ENCODE data around the gene UMPS. TPM values are rescaled to one million over a fixed set of nuclear protein-coding genes. Genes with fewer than 3 reads are reported as not detected.

UMPS gene
- total and polyA plus RNA-seq, 4 donors, result 5.3 to 16.6 (median 15.7) TPM

DNA sequence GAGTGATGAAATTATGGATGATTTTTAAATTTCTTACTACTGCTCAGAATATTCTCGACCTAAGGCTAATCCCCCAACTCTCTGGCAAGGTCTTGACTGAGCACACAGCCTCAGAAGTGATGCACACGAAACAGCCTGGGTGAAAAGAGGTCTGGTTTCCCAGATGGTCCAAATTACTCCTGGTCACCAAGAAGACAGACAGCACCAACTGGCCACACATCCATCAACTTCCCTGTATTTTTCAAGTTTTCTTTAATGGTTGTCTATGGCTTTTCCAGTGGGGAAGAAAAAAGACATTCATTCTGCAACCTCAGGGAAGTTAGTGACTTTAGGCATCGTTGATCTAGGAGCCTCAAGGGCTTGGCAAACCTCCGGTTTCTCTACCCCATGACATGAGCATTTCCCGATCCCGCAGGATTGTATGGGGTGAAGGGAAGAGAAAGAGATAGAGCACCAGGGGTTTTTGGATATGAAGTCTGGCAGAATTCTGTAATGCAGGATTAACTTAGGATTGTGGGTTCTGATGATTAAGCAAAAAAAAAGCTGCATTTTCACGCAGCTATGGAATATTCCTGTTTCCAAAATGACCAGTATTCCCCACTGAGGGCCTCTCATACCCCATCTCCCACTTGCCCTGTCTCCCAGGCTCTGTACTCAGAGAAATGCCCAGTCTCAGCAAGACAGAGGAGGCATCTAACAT is 62.2 kb downstream of the UMPS start:
- Histone ChIP-seq H3K36me3 (ENCODE audit: control insufficient read depth in 1 of 2, insufficient read depth in 2 of 2, low read length in 1 of 2) (no peaks in the 10 kb centered on the region), H3K27me3 (ENCODE audit: control insufficient read depth in 1 of 2, insufficient read depth in 2 of 2, low read length in 1 of 2) (no peaks in the 10 kb centered on the region), H3K4me1 (ENCODE audit: control insufficient read depth in 1 of 2, insufficient read depth in 2 of 2, low read length in 2 of 2) (peaks cover 2 to 10% of the 10 kb centered on the region in 2 donors), H3K27ac (ENCODE audit: low read depth in 1 of 2, low read length in 2 of 2) (peak overlapping the region; percentile 67 to 87), H3K4me3 (ENCODE audit: low read length in 2 of 2) (no peak overlapping the region), H3K9me3 (ENCODE audit: control insufficient read depth, low read length) (no peaks in the 10 kb centered on the region)
- ATAC-seq (ENCODE audit: low FRiP score) (no peak), DNase-seq (peak in 1 of 2 donors; percentile 15)
- intact Hi-C loops (cut with DNase I), result no loop called here
- WGBS, 2 donors, result 58 to 65% methylated on average over 7 of the region's 7 CpGs

GRCh38 chr3:124793054-124793739 is 62.9 kb downstream of the UMPS start:
- Histone ChIP-seq H3K9me3 (ENCODE audit: control insufficient read depth, low read length) (no peaks in the 10 kb centered on the region), H3K27me3 (ENCODE audit: control insufficient read depth in 1 of 2, insufficient read depth in 2 of 2, low read length in 1 of 2) (no peaks in the 10 kb centered on the region), H3K36me3 (ENCODE audit: control insufficient read depth in 1 of 2, insufficient read depth in 2 of 2, low read length in 1 of 2) (no peaks in the 10 kb centered on the region), H3K4me3 (ENCODE audit: low read length in 2 of 2) (no peak overlapping the region), H3K4me1 (ENCODE audit: control insufficient read depth in 1 of 2, insufficient read depth in 2 of 2, low read length in 2 of 2) (peaks cover 2 to 10% of the 10 kb centered on the region in 2 donors), H3K27ac (ENCODE audit: low read depth in 1 of 2, low read length in 2 of 2) (peak overlapping the region; percentile 67 to 74)
- ATAC-seq (ENCODE audit: low FRiP score), result no peak
- intact Hi-C loops (cut with DNase I), result no loop called here
- 47 to 54% methylated on average over 6 of the region's 6 CpGs for WGBS, 2 donors
- peak in 1 of 2 donors; percentile 11 for DNase-seq

- WGBS, 2 donors, result 93 to 97% methylated on average over 19 of the region's 19 CpGs
- Histone ChIP-seq H3K4me1 (ENCODE audit: control insufficient read depth in 1 of 2, insufficient read depth in 2 of 2, low read length in 2 of 2) (peaks cover 7 to 10% of the 10 kb centered on the region in 2 donors), H3K9me3 (ENCODE audit: control insufficient read depth, low read length) (no peaks in the 10 kb centered on the region), H3K4me3 (ENCODE audit: low read length in 2 of 2) (no peak overlapping the region), H3K27ac (ENCODE audit: low read depth in 1 of 2, low read length in 2 of 2) (no peak overlapping the region), H3K36me3 (ENCODE audit: control insufficient read depth in 1 of 2, insufficient read depth in 2 of 2, low read length in 1 of 2) (no peaks in the 10 kb centered on the region), H3K27me3 (ENCODE audit: control insufficient read depth in 1 of 2, insufficient read depth in 2 of 2, low read length in 1 of 2) (no peaks in the 10 kb centered on the region)
- DNase-seq (peak in 1 of 2 donors; percentile 72), ATAC-seq (ENCODE audit: low FRiP score) (no peak)
- intact Hi-C loops (cut with DNase I), result no loop called here
Observed at GRCh38 chr3:124796477-124796876, 66.2 kb downstream of the UMPS start.

DNA sequence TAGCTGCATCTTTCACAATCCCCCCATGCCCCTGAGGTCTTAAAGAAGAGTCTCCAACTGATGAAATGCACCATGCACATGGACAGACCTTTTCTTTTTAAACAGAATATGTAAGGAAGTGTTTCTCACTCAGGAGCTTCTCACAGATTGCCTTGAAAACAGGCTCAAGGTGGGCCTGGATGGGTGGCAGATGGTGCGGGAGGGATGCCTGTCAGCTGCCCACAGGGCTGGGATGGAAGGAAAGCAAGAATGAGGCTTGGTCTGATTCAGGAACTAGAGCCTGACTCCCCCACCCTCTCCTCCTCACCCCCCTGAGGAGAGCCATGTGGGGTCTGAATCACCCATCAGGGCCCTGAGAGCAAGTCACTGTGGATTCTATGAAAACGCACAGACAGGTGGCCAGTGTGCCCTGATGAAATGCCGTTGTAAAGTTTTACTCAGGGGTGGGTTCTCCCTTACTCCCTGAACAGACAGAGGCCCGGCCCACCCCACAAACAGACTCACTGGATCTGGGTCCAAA is 67.2 kb downstream of the UMPS start:
- peaks cover 6 to 8% of the 10 kb centered on the region in 2 donors for H3K4me1 ChIP-seq (ENCODE audit: control insufficient read depth in 1 of 2, insufficient read depth in 2 of 2, low read length in 2 of 2)
- DNase-seq (peak in 1 of 2 donors; percentile 40), ATAC-seq (ENCODE audit: low FRiP score) (no peak)
- intact Hi-C loops (cut with DNase I), result no loop called here
- H3K27me3 ChIP-seq (ENCODE audit: control insufficient read depth in 1 of 2, insufficient read depth in 2 of 2, low read length in 1 of 2), result no peaks in the 10 kb centered on the region
- no peak overlapping the region for H3K4me3 ChIP-seq (ENCODE audit: low read length in 2 of 2)
- H3K36me3 ChIP-seq (ENCODE audit: control insufficient read depth in 1 of 2, insufficient read depth in 2 of 2, low read length in 1 of 2), result no peaks in the 10 kb centered on the region
- H3K27ac ChIP-seq (ENCODE audit: low read depth in 1 of 2, low read length in 2 of 2), result no peak overlapping the region
- no peaks in the 10 kb centered on the region for H3K9me3 ChIP-seq (ENCODE audit: control insufficient read depth, low read length)
- WGBS, 2 donors, result 83 to 95% methylated on average over 4 of the region's 4 CpGs

Small RNA genes lying within 50 kb of the gene (microRNA-seq; reads per million reads assigned to microRNA genes)
- 0 reads per million in 2 donors for gene MIR544B

Other genes with a start within 250 kb of the UMPS start
- gene ITGB5, start 156.9 kb downstream of the UMPS start, total RNA-seq, result 100 to 1,000 TPM; 332 to 369 TPM
- gene ITGB5, start 156.9 kb downstream of the UMPS start, polyA plus RNA-seq, result 100 to 1,000 TPM; 101 to 251 TPM
- gene MUC13, start 204.3 kb downstream of the UMPS start, total RNA-seq, result under 1 TPM in 1 of 2 donors, not detected in 1; 0.18 TPM
- gene MUC13, start 204.3 kb downstream of the UMPS start, polyA plus RNA-seq, result 10 to 100 TPM in 1 of 2 donors, under 1 TPM in 1; 0.54 to 16.5 TPM